ENCODE results near the gene PARD3.

The PARD3 gene

GRCh38 chr10:34558093-34558583 lies 257.0 kb downstream of the PARD3 start:
- H3K4me1 ChIP-seq (ENCODE audit: control insufficient read depth, insufficient read depth, low read length, poor library complexity, severe bottlenecking), result no peaks in the 10 kb centered on the region
- no peaks in the 10 kb centered on the region for H3K9me3 ChIP-seq (ENCODE audit: control insufficient read depth, low read length)
- no peak overlapping the region for H3K4me3 ChIP-seq (ENCODE audit: extremely low read depth, insufficient read depth, low read length, poor library complexity, severe bottlenecking)
- no peaks in the 10 kb centered on the region for H3K36me3 ChIP-seq (ENCODE audit: control insufficient read depth, insufficient read depth, low read length)
- 100% methylated on average over 1 of the region's 3 CpGs; no CpG with 5 or more reads in 1 of the 2 experiments for WGBS, 2 experiments (ENCODE audit: insufficient coverage in 2 of 2)
- no peak overlapping the region for H3K27ac ChIP-seq (ENCODE audit: low read depth, low read length, severe bottlenecking)

GRCh38 chr10:34557173-34557572 lies 257.9 kb downstream of the PARD3 start:
- Histone ChIP-seq H3K4me3 (ENCODE audit: extremely low read depth, insufficient read depth, low read length, poor library complexity, severe bottlenecking) (no peak overlapping the region), H3K4me1 (ENCODE audit: control insufficient read depth, insufficient read depth, low read length, poor library complexity, severe bottlenecking) (no peaks in the 10 kb centered on the region), H3K9me3 (ENCODE audit: control insufficient read depth, low read length) (no peaks in the 10 kb centered on the region), H3K36me3 (ENCODE audit: control insufficient read depth, insufficient read depth, low read length) (no peaks in the 10 kb centered on the region), H3K27ac (ENCODE audit: low read depth, low read length, severe bottlenecking) (no peak overlapping the region)
- 90 to 95% methylated on average over 4 of the region's 6 CpGs for WGBS, 2 experiments (ENCODE audit: insufficient coverage in 2 of 2)

- H3K27ac ChIP-seq (ENCODE audit: low read depth, low read length, severe bottlenecking), result no peak overlapping the region
- H3K9me3 ChIP-seq (ENCODE audit: control insufficient read depth, low read length), result no peaks in the 10 kb centered on the region
- WGBS, 2 experiments (ENCODE audit: insufficient coverage in 2 of 2), result 100% methylated on average over 1 of the region's 1 CpG; no CpG with 5 or more reads in 1 of the 2 experiments
- no peaks in the 10 kb centered on the region for H3K36me3 ChIP-seq (ENCODE audit: control insufficient read depth, insufficient read depth, low read length)
- H3K4me1 ChIP-seq (ENCODE audit: control insufficient read depth, insufficient read depth, low read length, poor library complexity, severe bottlenecking), result no peaks in the 10 kb centered on the region
- no peak overlapping the region for H3K4me3 ChIP-seq (ENCODE audit: extremely low read depth, insufficient read depth, low read length, poor library complexity, severe bottlenecking)
Observed at GRCh38 chr10:34555653-34556052, 259.4 kb downstream of the PARD3 start.

GRCh38 chr10:34553747-34554146 lies 261.3 kb downstream of the PARD3 start:
- no peaks in the 10 kb centered on the region for H3K36me3 ChIP-seq (ENCODE audit: control insufficient read depth, insufficient read depth, low read length)
- no peak overlapping the region for H3K27ac ChIP-seq (ENCODE audit: low read depth, low read length, severe bottlenecking)
- 100% methylated on average over 1 of the region's 1 CpG; no CpG with 5 or more reads in 1 of the 2 experiments for WGBS, 2 experiments (ENCODE audit: insufficient coverage in 2 of 2)
- H3K4me3 ChIP-seq (ENCODE audit: extremely low read depth, insufficient read depth, low read length, poor library complexity, severe bottlenecking), result no peak overlapping the region
- H3K4me1 ChIP-seq (ENCODE audit: control insufficient read depth, insufficient read depth, low read length, poor library complexity, severe bottlenecking), result peaks cover 2% of the 10 kb centered on the region
- no peaks in the 10 kb centered on the region for H3K9me3 ChIP-seq (ENCODE audit: control insufficient read depth, low read length)

GRCh38 chr10:34551295-34551694 lies 263.8 kb downstream of the PARD3 start:
- Histone ChIP-seq H3K4me3 (ENCODE audit: extremely low read depth, insufficient read depth, low read length, poor library complexity, severe bottlenecking) (no peak overlapping the region), H3K9me3 (ENCODE audit: control insufficient read depth, low read length) (no peaks in the 10 kb centered on the region), H3K36me3 (ENCODE audit: control insufficient read depth, insufficient read depth, low read length) (no peaks in the 10 kb centered on the region), H3K4me1 (ENCODE audit: control insufficient read depth, insufficient read depth, low read length, poor library complexity, severe bottlenecking) (peaks cover 5% of the 10 kb centered on the region), H3K27ac (ENCODE audit: low read depth, low read length, severe bottlenecking) (no peak overlapping the region)
- WGBS, 2 experiments (ENCODE audit: insufficient coverage in 2 of 2), result 96 to 100% methylated on average over 2 to 4 of the region's 4 CpGs

GRCh38 chr10:34549953-34550352 lies 265.1 kb downstream of the PARD3 start:
- H3K4me3 ChIP-seq (ENCODE audit: extremely low read depth, insufficient read depth, low read length, poor library complexity, severe bottlenecking), result no peak overlapping the region
- WGBS, 2 experiments (ENCODE audit: insufficient coverage in 2 of 2), result 91 to 97% methylated on average over 9 of the region's 9 CpGs
- no peak overlapping the region for H3K27ac ChIP-seq (ENCODE audit: low read depth, low read length, severe bottlenecking)
- no peaks in the 10 kb centered on the region for H3K9me3 ChIP-seq (ENCODE audit: control insufficient read depth, low read length)
- peaks cover 5% of the 10 kb centered on the region for H3K4me1 ChIP-seq (ENCODE audit: control insufficient read depth, insufficient read depth, low read length, poor library complexity, severe bottlenecking)
- H3K36me3 ChIP-seq (ENCODE audit: control insufficient read depth, insufficient read depth, low read length), result no peaks in the 10 kb centered on the region

- Histone ChIP-seq H3K36me3 (ENCODE audit: control insufficient read depth, insufficient read depth, low read length) (no peaks in the 10 kb centered on the region), H3K4me3 (ENCODE audit: extremely low read depth, insufficient read depth, low read length, poor library complexity, severe bottlenecking) (no peak overlapping the region)
- 86% methylated on average over 1 of the region's 3 CpGs; no CpG with 5 or more reads in 1 of the 2 experiments for WGBS, 2 experiments (ENCODE audit: insufficient coverage in 2 of 2)
Observed at GRCh38 chr10:34549001-34549400, 266.1 kb downstream of the PARD3 start.

GRCh38 chr10:34548466-34548865 lies 266.6 kb downstream of the PARD3 start:
- 83 to 84% methylated on average over 2 of the region's 4 CpGs for WGBS, 2 experiments (ENCODE audit: insufficient coverage in 2 of 2)
- H3K9me3 ChIP-seq (ENCODE audit: control insufficient read depth, low read length), result no peaks in the 10 kb centered on the region
- no peak overlapping the region for H3K27ac ChIP-seq (ENCODE audit: low read depth, low read length, severe bottlenecking)
- H3K4me3 ChIP-seq (ENCODE audit: extremely low read depth, insufficient read depth, low read length, poor library complexity, severe bottlenecking), result no peak overlapping the region
- H3K4me1 ChIP-seq (ENCODE audit: control insufficient read depth, insufficient read depth, low read length, poor library complexity, severe bottlenecking), result peaks cover 5% of the 10 kb centered on the region
- no peaks in the 10 kb centered on the region for H3K36me3 ChIP-seq (ENCODE audit: control insufficient read depth, insufficient read depth, low read length)

More at GRCh38 chr10:34549001-34549400, 266.1 kb downstream of the PARD3 start:
- Histone ChIP-seq H3K9me3 (ENCODE audit: control insufficient read depth, low read length) (no peaks in the 10 kb centered on the region), H3K4me1 (ENCODE audit: control insufficient read depth, insufficient read depth, low read length, poor library complexity, severe bottlenecking) (peaks cover 5% of the 10 kb centered on the region), H3K27ac (ENCODE audit: low read depth, low read length, severe bottlenecking) (no peak overlapping the region)

- H3K36me3 ChIP-seq (ENCODE audit: control insufficient read depth, insufficient read depth, low read length), result no peaks in the 10 kb centered on the region
- H3K27ac ChIP-seq (ENCODE audit: low read depth, low read length, severe bottlenecking), result no peak overlapping the region
- WGBS, 2 experiments (ENCODE audit: insufficient coverage in 2 of 2), result no CpG with 5 or more reads among the region's 2 CpGs
- H3K4me3 ChIP-seq (ENCODE audit: extremely low read depth, insufficient read depth, low read length, poor library complexity, severe bottlenecking), result no peak overlapping the region
- H3K9me3 ChIP-seq (ENCODE audit: control insufficient read depth, low read length), result no peaks in the 10 kb centered on the region
- peaks cover 5% of the 10 kb centered on the region for H3K4me1 ChIP-seq (ENCODE audit: control insufficient read depth, insufficient read depth, low read length, poor library complexity, severe bottlenecking)
Observed at GRCh38 chr10:34547695-34548094, 267.4 kb downstream of the PARD3 start.

GRCh38 chr10:34547291-34547690 lies 267.8 kb downstream of the PARD3 start:
- Histone ChIP-seq H3K4me3 (ENCODE audit: extremely low read depth, insufficient read depth, low read length, poor library complexity, severe bottlenecking) (no peak overlapping the region), H3K27ac (ENCODE audit: low read depth, low read length, severe bottlenecking) (no peak overlapping the region), H3K4me1 (ENCODE audit: control insufficient read depth, insufficient read depth, low read length, poor library complexity, severe bottlenecking) (peaks cover 5% of the 10 kb centered on the region), H3K9me3 (ENCODE audit: control insufficient read depth, low read length) (no peaks in the 10 kb centered on the region), H3K36me3 (ENCODE audit: control insufficient read depth, insufficient read depth, low read length) (no peaks in the 10 kb centered on the region)
- WGBS, 2 experiments (ENCODE audit: insufficient coverage in 2 of 2), result 100% methylated on average over 2 of the region's 5 CpGs; no CpG with 5 or more reads in 1 of the 2 experiments

GRCh38 chr10:34544400-34544799 lies 270.7 kb downstream of the PARD3 start:
- H3K27ac ChIP-seq (ENCODE audit: low read depth, low read length, severe bottlenecking), result no peak overlapping the region
- H3K9me3 ChIP-seq (ENCODE audit: control insufficient read depth, low read length), result no peaks in the 10 kb centered on the region
- H3K4me3 ChIP-seq (ENCODE audit: extremely low read depth, insufficient read depth, low read length, poor library complexity, severe bottlenecking), result no peak overlapping the region
- H3K4me1 ChIP-seq (ENCODE audit: control insufficient read depth, insufficient read depth, low read length, poor library complexity, severe bottlenecking), result peaks cover 5% of the 10 kb centered on the region
- H3K36me3 ChIP-seq (ENCODE audit: control insufficient read depth, insufficient read depth, low read length), result no peaks in the 10 kb centered on the region
